Panc1 (cell line): Measurements from ENCODE around the gene KRT34. TPM values are rescaled to one million over a fixed set of nuclear protein-coding genes. Genes with fewer than 3 reads are reported as not detected.

Experiments
- ATAC-seq: fragments of 200-7000 bp; cut with Tn5 transposase; 2 replicates; pipeline ENCODE4 v1.9.1; 2020; ENCODE audit warnings: mild to moderate bottlenecking, moderate library complexity
- BruUV-seq: library from RNA; stranded (reverse); fragments of 400-500 nt; replicated peaks from 2 replicates; lab custom pipeline; 2021; lab: Mats Ljungman, UMichigan
- CTCF ChIA-PET: fragments of 300-600 bp; sonication (Branson Sonifier 250); formaldehyde crosslinking; loops from one replicate; lab custom pipeline; 2022; ENCODE audit warnings: antibody characterized with exemption; lab: Charles Lee
- POLR2A ChIA-PET: fragments of 300-600 bp; sonication (Branson Sonifier 250); formaldehyde crosslinking; loops from one replicate; lab custom pipeline; 2022; ENCODE audit warnings: antibody characterized with exemption; lab: Charles Lee
- DNase-seq: peaks from one replicate; pipeline ENCODE4 v3.0.0-alpha.2; 2010; ENCODE audit warnings: low read depth, low spot score
- H3K27ac ChIP-seq: 2 replicates; pipeline ENCODE4 v1.5.1; 2011; ENCODE audit warnings: mild to moderate bottlenecking, low read length, inconsistent platforms
- H3K27me3 ChIP-seq: fragments of 200-500 bp; sonication (Bioruptor generic); 2 replicates; pipeline ENCODE4 v1.6.0; 2014; ENCODE audit warnings: low read length, inconsistent platforms; ENCODE audit not compliant: control insufficient read depth, insufficient read depth
- H3K36me3 ChIP-seq: fragments of 200-500 bp; sonication (Bioruptor generic); 2 replicates; pipeline ENCODE4 v1.5.1; 2014; ENCODE audit warnings: inconsistent platforms, mild to moderate bottlenecking, low read length, moderate library complexity; ENCODE audit not compliant: control insufficient read depth, insufficient read depth
- H3K4me1 ChIP-seq: 2 replicates; pipeline ENCODE4 v1.5.1; 2011; ENCODE audit warnings: inconsistent platforms, mild to moderate bottlenecking, low read length, moderate library complexity; ENCODE audit not compliant: control insufficient read depth, insufficient read depth
- H3K4me3 ChIP-seq, 2 experiments: 2 replicates each; pipeline ENCODE4 v1.5.1; 2011 to 2012; ENCODE audit warnings: low read depth in 2 of 2, low read length in 2 of 2, mild to moderate bottlenecking in 2 of 2, inconsistent platforms in 1 of 2, moderate library complexity in 1 of 2
- H3K9me3 ChIP-seq: fragments of 200-500 bp; sonication (Bioruptor generic); 2 replicates; pipeline ENCODE4 v1.5.1; 2014; ENCODE audit warnings: low read depth, mild to moderate bottlenecking, inconsistent platforms, low read length, moderate library complexity; ENCODE audit not compliant: control insufficient read depth, insufficient read depth
- CTCF ChIP-seq: fragments of 450-650 bp; IDR thresholded peaks from 2 replicates; pipeline ENCODE4 v1.5.1; 2017; ENCODE audit warnings: mild to moderate bottlenecking
- POLR2AphosphoS5 ChIP-seq: IDR thresholded peaks from 2 replicates; pipeline ENCODE4 v1.6.1; 2012; ENCODE audit warnings: mild to moderate bottlenecking, low read depth, low read length, moderate library complexity
- REST ChIP-seq, 2 experiments: IDR thresholded peaks; 2 replicates each; pipeline ENCODE4 v1.6.1; 2011 to 2012; ENCODE audit warnings: low read depth in 2 of 2, control low read depth in 1 of 2, low read length in 1 of 2, mild to moderate bottlenecking in 1 of 2, moderate library complexity in 1 of 2; ENCODE audit not compliant: insufficient read depth in 1 of 2
- SIN3A ChIP-seq: IDR thresholded peaks from 2 replicates; pipeline ENCODE4 v1.6.1; 2012; ENCODE audit warnings: low read depth, mild to moderate bottlenecking, low read length, moderate library complexity, borderline replicate concordance; ENCODE audit not compliant: insufficient read depth
- TCF7L2 ChIP-seq: IDR thresholded peaks from 2 replicates; pipeline ENCODE4 v1.6.1; 2011; ENCODE audit warnings: mild to moderate bottlenecking, low read depth, low read length, inconsistent platforms
- in situ Hi-C: cut with HindIII; loops from 2 replicates; pipeline ENCODE4 v1.10.0; 2016; ENCODE audit warnings: low sequenced_read_pairs, low pct_unique_long_range_greater_than_20kb
- intact Hi-C: fragments of 100-400 bp; cut with micrococcal nuclease; formaldehyde crosslinking; loops from one replicate; pipeline ENCODE4 v1.10.0; 2022; ENCODE audit not compliant: unreplicated experiment
- total RNA-seq: library from RNA; stranded (reverse); gene quantifications from one replicate; pipeline ENCODE4 v1.2.1, GENCODE V29; 2021; ENCODE audit not compliant: unreplicated experiment

KRT34 gene
- total RNA-seq, 1 experiment from 2014 or later = not detected

DNA sequence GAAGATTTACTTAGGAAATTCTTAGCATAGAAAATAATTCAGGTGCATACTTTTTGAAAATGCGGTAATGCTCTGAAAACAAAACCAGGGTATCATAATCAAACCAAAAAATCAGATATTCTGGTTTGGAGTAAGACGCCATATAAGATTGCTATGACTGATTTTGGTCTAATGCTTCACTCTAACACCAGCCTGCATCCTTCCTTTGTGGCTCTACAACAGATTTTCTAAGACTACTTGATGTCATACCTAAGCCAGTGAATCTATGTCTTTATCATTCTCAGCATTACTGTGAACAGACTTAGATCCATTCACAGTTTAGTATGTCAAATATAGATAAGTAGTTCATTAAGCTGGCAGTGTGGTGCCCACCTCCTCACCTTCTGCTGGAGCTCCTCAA, 13.1 kb downstream of the KRT34 start:
- intact Hi-C loops = no loop called here
- DNase-seq (no peak), ATAC-seq (no peak)
- ChIA-PET CTCF (interaction anchor here (0.6 kb wide), 1 partner anchor 434 kb away, joined by 6 read pairs; no protein-coding TSS in a partner anchor), POLR2A (no interaction called here)
- no peak for TF ChIP-seq SIN3A
- no peak for TF ChIP-seq POLR2AphosphoS5
- no peak for TF ChIP-seq TCF7L2
- TF ChIP-seq CTCF = no peak
- no peak for TF ChIP-seq REST (IDR thresholded peaks at IDR 0.05; ENCODE audit: insufficient read depth in 1 of 2, low read depth in 2 of 2, low read length in 1 of 2)
- Histone ChIP-seq H3K4me1 (no peaks in the 10 kb centered on the region), H3K4me3 (no peak overlapping the region), H3K9me3 (no peaks in the 10 kb centered on the region), H3K27me3 (peaks cover 2% of the 10 kb centered on the region; the same call in 1 of the 2 replicates), H3K27ac (no peak overlapping the region), H3K36me3 (no peaks in the 10 kb centered on the region)
- in situ Hi-C loops = no loop called here
- BruUV-seq = no TSS peak

- Histone ChIP-seq H3K27ac (no peak overlapping the region), H3K9me3 (no peaks in the 10 kb centered on the region), H3K36me3 (no peaks in the 10 kb centered on the region), H3K4me1 (no peaks in the 10 kb centered on the region), H3K27me3 (peaks cover 2% of the 10 kb centered on the region; the same call in 1 of the 2 replicates), H3K4me3 (no peak overlapping the region)
- TF ChIP-seq SIN3A = no peak
- TF ChIP-seq POLR2AphosphoS5 = no peak
- TF ChIP-seq CTCF = no peak
- no peak for TF ChIP-seq REST (IDR thresholded peaks at IDR 0.05; ENCODE audit: insufficient read depth in 1 of 2, low read depth in 2 of 2, low read length in 1 of 2)
- no peak for TF ChIP-seq TCF7L2
- ChIA-PET CTCF (no interaction called here), POLR2A (interaction anchor here (0.6 to 0.7 kb wide), 2 partner anchors 20 to 445 kb away, joined by 3 to 14 read pairs; partner anchors contain the start of gene FKBP10)
- DNase-seq (no peak), ATAC-seq (no peak)
- no TSS peak for BruUV-seq
- in situ Hi-C loops (no loop called here), intact Hi-C loops (no loop called here)
Measured at GRCh38 chr17:41367426-41368075, 14.6 kb downstream of the KRT34 start.
